Measurements from ENCODE around the gene ZDHHC7.
A peak's percentile ranks its signal among the peaks of the same experiment; 100 is the strongest.
"Not testable (repeated sequence)": the region's sequence is repeated elsewhere in the genome, so short reads cannot be mapped to it uniquely, and the experiment has no call there.

ZDHHC7 gene

DNA sequence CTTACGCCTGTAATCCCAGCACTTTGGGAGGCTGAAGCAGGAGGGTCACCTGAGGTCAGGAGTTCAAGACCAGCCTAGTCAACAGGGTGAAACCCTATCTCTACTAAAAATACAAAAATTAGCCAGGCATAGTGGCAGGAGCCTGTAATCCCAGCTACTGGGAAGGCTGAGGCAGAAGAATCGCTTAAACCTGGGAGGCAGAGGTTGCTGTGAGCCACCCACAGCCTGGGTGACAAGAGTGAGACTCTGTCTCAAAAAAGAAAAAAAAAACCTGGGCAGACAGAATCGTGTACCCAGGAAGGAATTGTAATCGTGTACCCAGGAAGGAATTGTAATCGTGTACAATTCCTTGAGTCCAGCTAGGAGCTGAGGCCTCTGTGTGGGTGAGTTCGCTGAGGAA is 72.7 kb downstream of the ZDHHC7 start:
- DNase-seq (ENCODE audit: low read depth) = not testable (repeated sequence)

DNA sequence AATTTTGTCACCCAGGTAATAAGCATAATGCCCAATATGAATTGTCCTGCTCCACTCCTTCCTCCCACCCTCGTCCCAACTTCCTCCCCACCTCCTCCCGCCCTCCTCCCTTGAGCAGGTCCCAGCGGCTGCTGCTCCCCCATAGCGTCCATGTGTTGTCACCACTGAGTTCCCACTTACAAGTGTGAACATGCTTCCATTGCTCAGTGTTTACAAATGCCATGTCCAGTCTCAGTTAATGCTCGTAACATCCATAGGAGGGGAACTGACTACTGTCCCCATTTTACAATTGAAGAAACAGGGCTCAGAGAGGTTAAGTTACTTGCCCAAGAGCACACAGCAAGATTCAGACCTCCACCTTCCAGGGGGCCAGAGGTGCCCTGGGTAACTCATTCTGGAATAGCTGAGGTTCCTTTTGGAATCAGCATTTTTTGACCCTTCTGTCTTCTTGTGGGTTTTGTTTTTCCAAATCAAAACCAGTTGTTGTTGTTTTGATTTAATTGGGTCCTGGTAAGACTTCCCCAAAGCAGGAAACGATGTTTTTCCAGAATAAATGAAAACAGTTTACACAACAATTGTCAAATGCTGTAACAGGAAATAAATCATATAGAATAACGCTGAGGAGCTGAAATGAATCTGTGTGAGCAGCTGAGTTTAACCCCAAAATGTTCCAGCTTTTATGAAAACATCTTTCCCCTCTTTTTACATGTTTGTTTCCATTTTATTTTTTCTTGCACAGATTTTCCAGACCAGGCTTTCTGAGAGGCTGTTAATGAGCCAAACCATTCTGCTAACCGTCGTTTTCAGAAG is 73.9 kb downstream of the ZDHHC7 start:
- no peak for DNase-seq (ENCODE audit: low read depth)

DNA sequence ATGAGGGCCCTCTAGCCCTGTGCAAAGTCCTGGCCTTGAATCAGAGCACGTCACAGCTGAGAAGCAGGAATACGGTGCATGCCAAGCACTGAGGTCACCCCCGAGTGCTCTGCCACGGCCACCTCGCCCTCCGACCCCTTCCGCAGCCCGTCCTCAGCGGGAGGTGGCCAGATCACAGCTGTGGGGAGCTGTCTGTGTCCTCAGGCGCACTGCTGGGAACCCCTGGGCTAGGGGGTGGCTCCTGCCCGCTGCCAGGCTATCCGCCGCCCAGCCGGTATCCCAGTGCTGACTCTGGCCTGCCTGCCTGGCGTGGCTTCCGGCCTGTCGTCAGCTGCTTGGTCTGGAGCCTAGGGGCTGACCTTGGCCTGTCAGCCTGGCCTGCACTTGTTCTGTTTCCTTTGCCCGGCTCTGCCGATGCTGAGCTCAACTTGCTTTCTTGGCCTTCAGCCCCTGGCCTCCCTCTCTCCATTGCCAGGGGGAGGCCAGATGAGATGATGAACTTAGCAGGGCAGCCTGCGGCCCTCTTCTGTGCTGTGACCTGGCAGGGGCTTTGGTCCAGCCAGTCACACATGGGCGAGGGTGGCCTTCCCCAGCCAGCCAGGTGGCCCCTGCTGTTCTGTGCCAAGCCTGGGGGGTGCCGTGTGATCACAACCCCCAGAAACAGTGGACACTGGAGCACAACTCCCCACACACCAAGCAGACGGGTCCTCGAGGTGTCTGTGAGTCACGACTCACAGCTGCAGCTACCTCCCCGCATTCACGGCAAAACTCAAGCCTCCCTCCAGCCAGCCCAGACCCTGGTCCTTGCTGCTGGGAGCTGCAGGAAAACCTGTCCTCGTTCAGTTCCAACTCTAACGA is 77.3 kb downstream of the ZDHHC7 start:
- DNase-seq (ENCODE audit: low read depth) = no peak

DNA sequence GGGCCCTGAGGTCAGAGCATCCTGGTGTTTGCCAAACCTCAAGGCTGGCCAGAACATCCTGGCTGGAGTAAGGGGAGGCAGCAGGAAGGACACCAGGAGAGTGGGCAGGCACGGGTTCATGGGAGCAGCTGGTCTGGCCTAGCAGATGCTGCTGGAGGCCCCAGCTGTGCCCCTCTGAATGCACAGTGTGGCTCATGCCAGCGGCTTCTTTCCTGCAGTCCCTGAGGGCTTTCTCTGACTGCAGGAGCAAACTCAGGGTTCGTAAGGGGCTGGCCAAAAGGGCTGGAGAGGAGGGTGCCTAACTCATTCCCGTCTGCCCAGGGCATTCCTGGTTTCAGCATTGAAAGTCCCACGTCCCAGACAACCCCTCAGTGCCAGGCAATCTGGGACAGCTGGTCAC is 78.7 kb downstream of the ZDHHC7 start:
- DNase-seq (ENCODE audit: low read depth) = no peak

DNA sequence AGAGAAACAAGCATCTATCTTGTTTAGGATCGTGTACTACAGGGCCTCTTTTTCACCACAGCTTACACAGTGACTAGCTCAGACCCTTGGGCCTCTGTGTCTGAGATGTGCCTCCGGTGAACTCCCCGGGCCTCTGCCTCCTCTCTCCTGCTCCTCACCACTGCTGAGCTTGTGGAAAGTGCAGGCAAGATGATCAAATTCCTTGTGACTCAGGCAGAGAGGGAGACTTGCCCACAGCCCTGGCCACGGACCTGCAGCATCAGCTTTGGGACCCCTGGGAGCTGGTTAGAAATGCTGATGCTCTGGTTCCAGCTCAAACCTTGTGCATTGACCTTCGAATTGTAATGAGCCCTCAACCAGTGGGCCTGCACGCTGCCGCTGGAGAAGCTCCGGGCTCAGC is 79.8 kb downstream of the ZDHHC7 start:
- DNase-seq (ENCODE audit: low read depth) = no peak

DNA sequence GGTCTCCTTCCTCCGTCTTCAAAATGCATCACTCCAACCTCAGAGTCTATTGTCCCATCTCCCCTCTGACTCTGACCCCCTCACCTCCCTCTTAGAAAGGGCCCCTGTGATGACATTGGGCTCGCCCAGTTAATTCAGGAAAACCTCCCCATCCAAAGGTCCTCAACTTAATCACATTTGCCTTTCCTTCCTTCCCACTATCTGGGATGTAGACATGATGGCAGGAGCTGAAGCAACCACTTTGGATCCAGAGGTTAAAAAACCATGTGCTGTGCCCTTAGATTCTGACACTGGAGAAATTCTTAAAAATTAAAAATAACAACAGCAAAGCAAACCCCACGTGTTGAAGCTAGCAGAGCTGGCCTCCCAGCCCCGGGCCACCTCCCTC is 80.2 kb downstream of the ZDHHC7 start:
- no peak for DNase-seq (ENCODE audit: low read depth)

DNA sequence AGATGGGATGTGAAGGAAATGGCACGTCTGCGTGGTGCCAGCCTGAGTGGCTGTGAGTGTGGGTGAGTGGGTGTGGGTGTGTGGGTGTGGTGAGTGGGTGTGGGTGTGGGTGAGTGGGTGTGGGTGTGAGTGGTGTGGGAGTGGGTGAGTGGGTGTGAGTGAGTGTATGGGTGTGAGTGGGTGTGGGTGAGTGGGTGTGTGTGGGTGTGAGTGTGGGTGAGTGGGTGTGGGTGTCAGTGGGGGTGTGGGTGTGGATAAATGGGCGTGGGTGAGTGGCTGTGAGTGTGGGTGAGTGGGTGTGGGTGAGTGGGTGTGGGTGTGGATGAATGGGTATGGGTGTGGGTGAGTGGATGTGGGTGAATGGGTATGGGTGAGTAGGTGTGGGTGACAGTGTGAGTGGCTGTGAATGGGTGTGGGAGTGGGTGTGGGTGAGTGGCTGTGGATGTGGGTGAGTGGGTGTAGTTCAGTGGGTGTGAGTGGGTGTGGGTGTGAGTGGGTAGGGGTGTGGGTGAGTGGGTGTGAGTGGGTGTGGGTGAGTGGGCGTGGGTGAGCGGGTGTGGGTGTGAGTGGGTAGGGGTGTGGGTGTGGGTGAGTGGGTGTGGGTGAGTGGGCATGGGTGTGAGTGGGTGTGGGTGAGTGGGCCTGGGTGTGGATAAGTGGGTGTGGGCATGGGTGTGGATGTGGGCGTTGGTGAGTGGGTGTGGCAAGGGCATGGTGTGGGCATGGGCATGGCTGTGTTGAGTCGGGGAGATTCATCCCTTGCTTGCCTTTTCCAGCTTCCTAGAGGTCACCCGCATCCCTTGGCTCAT is 80.8 kb downstream of the ZDHHC7 start:
- DNase-seq (ENCODE audit: low read depth) = peak; percentile 7

DNA sequence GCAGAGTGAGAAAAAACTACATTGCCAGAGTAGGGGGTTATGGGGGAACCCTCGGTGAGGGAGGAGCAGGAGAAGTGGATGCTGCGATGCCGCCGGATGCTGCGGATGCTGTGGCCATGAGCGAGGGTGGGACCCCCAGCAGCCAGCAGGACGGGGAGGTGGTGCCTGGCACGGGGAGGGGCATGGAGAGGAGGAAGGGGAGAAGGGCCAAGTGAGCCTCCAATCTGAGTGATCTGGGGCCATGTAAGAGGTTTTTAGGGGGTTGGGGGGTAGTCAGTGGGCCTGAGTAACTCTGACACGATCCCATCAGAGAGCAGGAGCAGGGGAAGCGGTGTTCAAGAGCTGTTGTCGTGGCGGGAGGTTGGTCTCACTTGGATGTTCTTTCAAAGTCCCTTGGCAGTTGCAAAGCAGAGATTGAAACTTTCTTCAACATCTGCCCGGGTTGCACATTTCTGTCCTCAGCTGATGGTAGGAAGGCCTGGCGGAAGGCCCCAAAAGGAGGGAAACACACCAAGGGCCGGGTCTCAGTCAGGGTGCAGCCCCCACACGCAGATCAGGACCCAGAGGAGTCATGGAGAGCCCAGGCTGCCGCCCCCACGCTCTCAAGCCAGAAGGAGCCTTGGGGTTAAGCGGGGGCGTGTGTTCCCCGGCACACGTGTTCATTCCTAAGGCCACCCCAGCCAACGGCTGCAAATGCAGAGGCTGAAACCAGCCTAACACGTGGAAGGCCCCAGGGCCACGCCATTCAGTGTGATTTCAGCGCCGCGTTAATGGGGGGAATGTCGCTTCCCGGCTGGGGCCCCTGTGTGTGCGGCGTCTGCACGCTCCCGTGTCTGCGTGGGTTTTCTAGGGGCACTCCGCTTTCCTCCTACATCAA is 81.7 kb downstream of the ZDHHC7 start:
- DNase-seq (ENCODE audit: low read depth) = no peak

DNA sequence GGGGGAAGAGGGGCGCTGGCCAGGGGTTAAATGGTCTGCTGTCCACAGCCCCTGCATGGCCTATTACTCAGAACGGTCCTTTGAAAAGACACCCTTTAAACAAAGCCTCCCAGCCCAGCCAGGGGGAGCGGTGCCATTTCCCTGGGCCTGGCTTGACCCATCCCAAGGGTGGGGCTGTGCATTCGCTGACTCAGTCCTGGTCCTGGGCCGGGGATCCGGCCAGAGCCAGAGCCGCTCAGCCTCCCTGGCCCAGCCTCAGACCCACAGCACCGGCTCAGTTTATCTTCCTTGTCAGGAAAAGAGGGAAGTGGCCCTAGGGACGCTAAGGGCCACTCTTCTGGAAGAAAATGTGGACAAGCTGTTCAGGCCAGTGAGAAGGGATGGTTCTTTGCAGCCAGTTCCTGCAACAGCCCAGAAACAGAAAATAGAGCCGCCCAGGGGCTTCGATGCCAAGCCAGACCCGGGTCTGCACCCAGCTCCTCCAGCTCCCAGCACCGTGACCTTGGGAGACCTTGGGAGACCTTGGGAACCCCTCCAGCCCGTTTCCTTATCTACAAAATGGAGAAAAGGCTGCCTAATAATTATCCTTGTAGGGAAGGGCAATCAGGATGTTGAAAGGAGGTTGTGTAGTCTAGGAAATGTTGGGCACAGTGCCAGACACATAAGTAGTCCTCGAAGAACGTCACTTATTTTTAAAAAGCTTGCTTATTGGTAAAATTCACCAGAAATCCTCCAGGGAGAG is 82.5 kb downstream of the ZDHHC7 start:
- no peak for DNase-seq (ENCODE audit: low read depth)

DNA sequence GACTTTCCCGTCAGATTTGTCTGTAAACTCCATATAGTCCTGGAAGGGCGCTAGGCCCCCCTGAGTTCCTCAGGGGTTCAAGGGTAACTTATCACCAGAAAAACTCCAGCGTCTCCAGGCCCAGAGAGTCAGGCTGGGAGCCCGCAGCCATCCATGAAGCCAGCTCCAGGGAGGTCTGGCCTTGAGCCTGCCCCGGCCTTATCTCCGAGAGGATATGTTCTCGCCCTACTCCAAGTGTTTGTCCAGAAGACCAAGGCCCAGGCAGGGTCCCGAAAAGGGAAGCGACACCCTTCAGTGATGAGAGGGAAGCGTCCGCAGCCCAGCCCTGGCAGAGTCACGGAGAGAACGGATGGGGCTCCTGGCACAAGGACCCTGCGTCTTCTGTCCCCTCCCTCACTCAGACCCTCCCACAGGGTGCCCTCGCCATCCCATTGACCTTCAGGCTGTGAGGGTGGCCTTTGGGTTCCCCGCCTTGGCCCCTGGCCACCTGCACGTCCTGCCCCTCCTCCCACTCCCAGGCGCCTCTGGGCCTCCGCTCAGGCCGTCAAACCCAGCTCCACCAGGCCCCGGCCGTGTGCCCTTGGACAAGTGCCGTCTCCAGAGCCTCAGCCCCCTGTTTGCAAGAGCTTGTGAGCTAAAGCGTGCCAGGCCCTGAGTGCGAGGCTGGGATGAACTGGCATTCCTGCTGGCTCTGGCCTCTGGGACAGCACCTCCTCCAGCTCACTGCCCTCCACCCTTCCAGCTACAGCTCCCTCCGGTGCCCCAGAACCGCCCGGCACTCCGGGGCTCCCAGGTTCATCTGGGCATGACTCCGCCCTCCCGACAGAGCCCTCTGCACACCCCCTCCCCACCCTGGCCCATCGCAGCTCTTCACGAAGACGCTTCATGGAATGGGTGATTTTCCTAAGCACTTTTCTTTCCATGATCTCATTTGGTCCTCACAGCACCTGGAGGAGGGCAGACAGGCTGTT is 83.4 kb downstream of the ZDHHC7 start:
- DNase-seq (ENCODE audit: low read depth) = no peak

DNA sequence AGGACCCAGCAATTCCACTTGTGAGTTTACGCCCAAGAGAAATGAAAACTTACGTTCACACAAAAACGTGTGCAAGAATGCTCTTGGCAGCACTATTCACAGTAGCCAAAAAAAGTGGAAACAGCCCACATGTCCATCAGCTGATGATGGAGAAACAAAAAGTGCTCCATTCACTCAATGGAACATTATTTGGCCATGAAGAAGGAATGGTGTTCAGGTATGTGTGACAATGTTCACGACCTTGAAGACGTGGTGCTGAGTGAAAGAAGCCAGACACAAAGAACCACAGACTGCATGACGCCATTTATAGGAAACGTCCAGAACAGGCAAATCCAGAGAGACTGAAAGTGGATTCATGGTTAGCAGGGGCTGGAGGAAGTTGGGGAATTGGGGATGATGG is 84.9 kb downstream of the ZDHHC7 start:
- DNase-seq (ENCODE audit: low read depth) = no peak

DNA sequence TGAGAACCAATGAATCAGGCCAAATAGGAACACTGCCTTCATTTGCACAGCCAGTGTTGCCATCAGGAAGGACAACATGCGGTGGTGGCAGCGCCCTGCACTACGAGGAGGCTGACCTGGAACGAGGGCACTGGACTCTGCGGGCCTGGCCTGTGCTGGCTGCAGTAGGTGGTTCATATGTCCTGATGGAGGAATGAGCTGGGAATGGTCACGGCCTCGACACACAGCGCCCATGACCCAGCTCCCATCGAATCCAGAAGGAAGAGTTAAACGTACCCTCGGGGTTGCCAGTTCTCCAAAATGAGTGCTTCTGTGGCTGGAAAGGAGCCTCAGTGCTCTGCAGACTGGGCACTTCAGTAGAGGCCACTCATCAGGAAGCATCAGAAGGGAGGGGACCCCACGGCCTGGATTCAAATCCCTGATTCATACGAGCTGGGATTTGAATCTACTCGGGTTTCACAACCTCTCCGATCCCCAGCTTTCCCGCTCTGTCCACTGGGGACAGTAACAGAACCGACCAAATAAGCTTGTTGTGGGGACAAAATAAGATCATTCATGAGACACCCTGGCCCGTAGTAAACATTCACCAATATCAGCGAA is 85.5 kb downstream of the ZDHHC7 start:
- DNase-seq (ENCODE audit: low read depth) = no peak

DNA sequence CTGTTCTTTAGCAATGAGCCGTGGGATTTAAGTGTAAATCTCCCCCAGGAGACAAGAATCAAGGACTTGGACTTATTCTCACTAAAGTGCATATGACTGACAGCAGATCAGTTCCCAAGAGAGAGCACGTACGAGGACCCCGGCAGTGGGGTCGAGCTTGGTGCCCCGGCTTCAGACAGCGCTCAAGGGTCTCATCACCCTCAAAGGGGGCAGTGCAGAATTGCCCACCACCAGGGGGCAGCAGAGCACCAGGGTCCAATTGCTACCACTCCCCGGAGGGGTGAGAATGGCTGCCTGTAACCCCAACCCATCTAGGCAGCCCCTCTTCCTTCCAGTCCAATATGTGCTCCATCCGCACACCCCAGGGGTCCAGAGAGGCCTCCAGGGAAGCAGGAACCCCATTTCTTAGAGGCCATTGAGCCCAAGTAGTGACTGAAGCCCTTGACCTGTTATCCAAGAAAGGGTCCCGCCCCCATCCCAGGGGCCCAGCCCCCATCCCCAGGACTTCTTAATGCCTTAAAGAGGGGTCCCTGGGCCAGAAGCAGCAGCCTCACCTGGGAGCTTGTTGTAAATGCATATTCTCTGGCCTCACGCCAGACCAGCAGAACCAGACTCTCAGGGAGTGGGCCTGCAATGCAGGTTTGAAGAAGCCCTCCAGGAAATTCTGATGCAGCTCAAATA is 86.1 kb downstream of the ZDHHC7 start:
- DNase-seq (ENCODE audit: low read depth) = peak; percentile 62

DNA sequence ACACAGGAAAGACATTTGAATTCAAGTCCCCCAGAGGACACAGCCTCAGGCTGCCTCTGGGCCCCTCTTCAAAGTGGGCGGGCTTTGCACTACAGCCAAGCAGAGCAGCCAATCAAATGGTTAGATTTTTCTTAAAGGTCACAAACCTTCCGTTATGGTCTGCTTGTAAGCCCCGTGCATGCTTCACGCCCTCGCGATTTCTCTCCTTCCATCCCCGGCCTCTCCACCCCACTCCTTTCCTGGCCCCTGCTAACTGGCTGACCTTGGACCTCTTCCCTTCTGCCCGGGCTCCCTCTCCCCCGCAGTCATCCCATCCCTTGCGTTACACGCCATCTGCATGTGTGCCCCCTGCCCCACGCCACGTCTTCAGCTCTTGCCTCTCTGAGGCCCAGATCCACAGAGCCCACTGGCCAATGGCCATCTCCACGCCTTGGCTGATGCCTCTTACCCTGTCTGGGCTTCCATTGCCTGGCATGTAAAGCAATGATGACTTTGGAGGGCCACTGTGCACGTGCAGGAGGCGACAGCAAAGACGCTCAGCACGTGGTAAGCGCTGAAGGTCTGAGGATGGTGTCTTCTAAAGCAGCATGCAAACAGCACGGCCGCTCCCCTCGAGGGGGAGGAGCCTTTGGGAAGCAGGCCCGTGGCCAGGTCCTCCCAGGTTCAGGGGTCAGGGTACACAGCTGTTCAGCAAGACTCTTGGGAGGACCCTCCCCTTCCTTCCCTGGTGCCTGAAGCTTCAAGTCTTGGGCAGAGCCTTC is 86.8 kb downstream of the ZDHHC7 start:
- no peak for DNase-seq (ENCODE audit: low read depth)
